GM18517 (cell line): ENCODE results near the gene SBSN.

Source experiments
- ATAC-seq: cut with Tn5 transposase; IDR thresholded peaks from one replicate; pipeline ENCODE4 v1.9.1; 2021; ENCODE audit warnings: mild to moderate bottlenecking, moderate library complexity; ENCODE audit not compliant: unreplicated experiment

SBSN gene

DNA sequence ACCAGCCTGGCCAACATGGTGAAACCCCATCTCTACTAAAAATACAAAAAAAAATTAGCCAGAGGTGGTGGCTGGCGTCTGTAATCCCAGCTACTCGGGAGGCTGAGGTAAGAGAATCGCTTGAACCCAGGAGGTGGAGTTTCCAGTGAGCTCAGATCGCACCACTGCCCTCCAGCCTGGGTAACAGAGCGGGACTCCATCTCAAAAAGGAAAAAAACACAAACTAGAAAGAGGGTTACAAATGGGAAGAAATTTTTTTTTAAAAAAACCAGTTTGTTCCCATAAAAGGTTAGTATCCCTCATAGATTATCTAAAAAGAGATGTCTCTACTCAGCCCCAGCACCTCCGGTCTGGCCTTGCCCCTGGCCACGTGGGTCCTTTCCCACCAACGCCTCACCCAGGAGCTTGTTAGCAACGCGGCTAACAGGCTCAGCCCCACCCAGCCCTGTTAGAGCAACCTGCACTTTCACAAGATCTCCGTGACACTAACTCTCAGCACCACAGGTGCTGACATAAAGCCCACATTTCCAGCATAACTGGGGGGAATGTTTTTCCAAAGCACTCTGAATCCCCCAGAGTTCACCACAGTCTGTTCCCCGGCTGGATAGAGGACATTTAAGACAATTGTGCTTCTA is 19.0 kb downstream of the SBSN start:
- no peak for ATAC-seq

GRCh38 chr19:35508129-35508528 is 20.0 kb downstream of the SBSN start:
- no peak for ATAC-seq

- no peak for ATAC-seq
Observed at GRCh38 chr19:35507561-35507960, 20.6 kb downstream of the SBSN start.

GRCh38 chr19:35506011-35506410 is 22.1 kb downstream of the SBSN start:
- ATAC-seq: no peak

GRCh38 chr19:35502751-35503150 is 25.4 kb downstream of the SBSN start:
- ATAC-seq: no peak

GRCh38 chr19:35501684-35502083 is 26.4 kb downstream of the SBSN start:
- ATAC-seq: no peak

DNA sequence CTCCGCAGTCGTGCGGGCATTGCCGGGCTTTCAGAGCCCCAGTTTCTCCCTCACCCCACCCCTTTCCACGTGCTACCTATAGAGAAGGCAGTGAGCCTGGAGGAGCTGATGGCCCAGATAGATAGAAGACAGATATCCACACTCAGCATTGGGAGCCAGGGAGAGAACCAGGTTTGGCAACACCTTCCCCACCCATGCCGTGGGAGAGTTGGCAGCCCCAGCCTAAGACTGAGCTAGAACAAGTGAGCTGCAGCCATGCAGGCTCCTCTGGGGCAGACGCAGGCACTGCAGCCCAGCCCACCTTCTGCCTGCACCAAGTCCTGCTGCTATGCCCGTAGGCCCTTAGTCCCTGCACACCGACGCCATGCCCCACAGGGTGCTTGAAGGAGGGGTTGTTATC is 27.5 kb downstream of the SBSN start:
- no peak for ATAC-seq

GRCh38 chr19:35498984-35499527 is 29.1 kb downstream of the SBSN start:
- no peak for ATAC-seq

DNA sequence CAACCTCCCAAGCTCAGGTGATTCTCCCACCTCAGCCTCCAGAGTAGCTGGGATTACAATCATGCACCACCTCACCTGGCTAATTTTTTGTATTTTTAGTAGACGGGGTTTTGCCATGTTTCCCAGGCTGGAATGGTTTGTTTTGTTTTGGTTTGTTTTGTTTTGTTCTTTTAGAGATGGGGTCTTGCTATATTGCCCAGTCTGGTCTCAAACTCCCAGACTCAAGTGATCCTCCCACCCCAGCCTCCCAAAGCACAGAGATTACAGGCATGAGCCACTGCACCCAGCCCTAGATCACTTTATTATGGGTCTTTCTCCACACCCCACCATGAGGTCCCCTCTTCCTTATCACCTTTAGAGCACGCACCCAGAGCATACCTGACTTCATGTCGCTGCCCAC is 29.9 kb downstream of the SBSN start:
- no peak for ATAC-seq

- no peak for ATAC-seq
Observed at GRCh38 chr19:35497406-35497805, 30.7 kb downstream of the SBSN start.

- ATAC-seq: no peak
Observed at GRCh38 chr19:35495107-35496064, 32.7 kb downstream of the SBSN start.

GRCh38 chr19:35493971-35494370 is 34.1 kb downstream of the SBSN start:
- ATAC-seq: no peak

DNA sequence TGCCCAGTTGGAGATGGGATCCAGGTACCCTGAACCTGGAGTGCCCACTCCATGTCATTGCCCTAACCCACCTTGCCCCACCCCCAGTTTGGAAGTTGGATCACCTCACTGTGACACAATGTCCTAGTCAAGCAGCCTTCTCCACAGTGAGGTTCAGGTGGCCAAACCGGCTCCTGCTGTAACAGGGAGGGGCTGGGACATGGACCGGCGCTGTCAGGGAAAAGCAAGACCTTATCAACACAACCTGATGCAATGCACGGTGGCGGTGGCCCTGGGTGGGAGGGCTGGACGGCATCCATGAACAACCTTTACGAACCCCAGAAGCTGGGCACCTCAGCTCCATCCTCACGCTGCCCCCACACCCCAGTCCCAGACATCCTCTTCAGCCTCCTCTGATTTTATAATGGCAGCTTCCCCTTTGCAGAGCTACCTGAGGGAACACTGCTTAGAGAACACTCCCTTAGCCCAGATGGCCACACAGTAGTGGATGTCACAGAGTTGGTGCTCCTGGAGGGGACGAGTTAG is 36.2 kb downstream of the SBSN start:
- ATAC-seq: no peak

DNA sequence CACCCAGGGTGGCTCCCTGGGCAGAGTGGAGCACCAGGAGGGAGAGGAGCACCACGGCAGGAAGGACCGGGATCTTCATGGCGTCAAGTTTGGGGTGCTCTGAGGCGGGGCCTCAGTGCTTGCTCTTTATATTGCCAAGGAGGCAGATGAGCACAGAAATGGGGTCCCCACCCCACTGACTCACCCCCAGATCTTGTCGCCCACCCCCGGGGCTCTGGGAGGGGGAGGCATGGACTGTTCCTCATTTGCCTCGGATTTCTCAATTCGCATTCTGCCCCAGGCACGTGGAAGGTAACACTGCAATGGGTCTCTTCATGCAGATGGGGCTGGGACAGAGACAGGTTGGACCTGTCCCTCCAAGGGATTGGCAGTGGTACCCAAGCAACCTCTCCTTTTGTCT is 37.7 kb downstream of the SBSN start, which contains the start of gene KRTDAP:
Gene KRTDAP, minus strand, starts transcription at position 101 of the 400 bp plus-strand sequence. Its CDS starts 22 bp downstream, at position 79.
- no peak for ATAC-seq

DNA sequence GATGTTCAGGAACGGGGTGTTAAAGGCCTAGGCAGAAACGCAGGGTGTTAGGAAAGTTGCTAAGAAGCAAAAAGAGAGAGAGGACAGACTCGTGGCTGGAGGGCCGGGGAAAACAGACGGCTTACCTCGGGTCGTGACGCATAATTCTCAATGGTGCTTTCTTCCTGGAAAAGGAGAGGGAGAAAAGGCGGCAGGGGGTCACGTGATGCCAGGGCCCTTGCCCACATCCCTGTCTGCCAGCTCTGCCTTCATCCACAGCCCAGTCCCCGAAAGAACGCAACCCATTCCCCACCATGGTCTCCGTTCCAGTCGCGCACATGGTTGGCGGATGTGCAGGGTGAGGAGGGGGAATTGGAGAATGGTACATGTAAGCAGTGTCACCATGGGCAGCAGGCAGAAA is 39.4 kb downstream of the SBSN start:
- no peak for ATAC-seq

DNA sequence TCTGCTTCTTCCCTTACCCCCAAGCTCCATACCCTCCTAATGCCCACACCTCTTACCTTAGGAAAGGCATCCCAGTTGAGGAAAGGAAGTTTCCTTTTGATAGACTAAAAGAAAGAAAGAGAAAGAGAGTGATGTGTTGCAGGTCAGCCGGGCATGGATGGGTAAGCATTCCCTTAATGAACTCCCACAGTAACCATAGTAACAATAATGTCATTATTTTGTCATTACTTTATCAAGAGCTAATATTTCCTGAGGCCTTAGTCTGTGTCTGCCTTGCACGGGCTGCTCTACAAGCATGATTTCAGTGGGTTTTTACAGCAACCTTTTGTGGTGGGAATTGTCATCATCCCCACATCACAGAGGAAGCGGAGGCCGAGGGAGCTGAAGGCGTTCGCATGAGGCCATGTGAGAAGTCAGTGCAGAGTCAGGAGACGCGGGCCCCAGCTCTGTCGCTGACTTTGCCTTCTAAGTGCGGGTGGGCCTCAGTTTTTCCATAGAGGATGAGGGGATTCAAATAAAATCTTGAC is 40.4 kb downstream of the SBSN start:
- ATAC-seq: no peak

DNA sequence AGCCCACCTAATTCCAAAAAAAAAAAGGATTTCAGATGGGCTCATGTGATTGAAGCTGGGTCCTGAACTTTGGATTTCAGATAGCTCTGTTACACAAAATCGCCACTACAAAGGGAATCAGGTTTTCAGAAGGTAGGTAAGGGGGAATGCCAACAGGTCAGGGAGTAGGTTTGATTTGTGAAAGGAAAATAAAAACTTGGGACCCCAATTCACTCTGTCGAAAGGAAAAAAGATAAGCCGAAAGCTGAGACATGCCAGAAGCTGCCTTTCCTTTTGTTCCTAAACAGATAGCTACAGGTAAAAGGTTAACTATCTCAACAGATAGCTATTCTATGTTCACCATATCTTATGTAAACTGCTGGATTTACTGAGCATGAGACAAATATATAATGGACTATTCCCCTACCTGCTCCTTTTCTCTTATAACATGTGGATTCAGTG is 41.8 kb downstream of the SBSN start:
- no peak for ATAC-seq

- ATAC-seq: peak; percentile 69
Observed at GRCh38 chr19:35484252-35485036, 43.7 kb downstream of the SBSN start.

DNA sequence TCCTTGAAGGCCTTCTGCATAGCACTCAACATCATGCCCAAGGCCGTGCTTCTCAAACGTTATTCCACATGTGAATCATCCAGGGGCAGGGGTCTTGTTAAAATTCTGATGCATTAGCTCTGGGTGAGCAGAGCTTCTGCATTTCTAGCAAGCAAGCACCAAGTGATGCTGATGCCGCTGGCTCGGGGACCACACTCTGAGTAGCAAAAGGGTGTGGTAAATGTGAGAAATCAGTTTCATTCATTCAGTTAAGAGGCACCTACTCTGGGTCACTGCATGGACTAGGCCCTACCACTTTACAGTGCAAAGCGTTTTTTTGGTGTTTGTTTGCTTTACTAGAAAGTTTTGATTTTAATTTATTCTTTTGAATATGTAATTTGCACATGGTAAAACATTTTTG is 45.0 kb downstream of the SBSN start:
- no peak for ATAC-seq
